HepG2 (cell line): ENCODE results near the gene DSCAML1. TPM values are rescaled to one million over a fixed set of nuclear protein-coding genes. Genes with fewer than 3 reads are reported as not detected.

Experiments
- GZF1 ChIP-seq: sonication (generic); formaldehyde crosslinking; IDR thresholded peaks from 2 replicates; pipeline ENCODE4 v1.5.1; 2020; ENCODE audit warnings: mild to moderate bottlenecking, missing genetic modification reagents
- PLRG1 ChIP-seq: fragments of 450-650 bp; conservative IDR thresholded peaks from 2 replicates; pipeline ENCODE4 v1.6.1; 2016
- RARG ChIP-seq: sonication (generic); formaldehyde crosslinking; IDR thresholded peaks from 2 replicates; pipeline ENCODE4 v1.4.0; 2020; ENCODE audit warnings: low read depth, mild to moderate bottlenecking, missing genetic modification reagents
- SMAD9 ChIP-seq: sonication (generic); formaldehyde crosslinking; IDR thresholded peaks from 2 replicates; pipeline ENCODE4 v1.5.1; 2020; ENCODE audit warnings: mild to moderate bottlenecking, missing genetic modification reagents
- SNRNP70 ChIP-seq: fragments of 200-400 bp; formaldehyde crosslinking; IDR thresholded peaks from 2 replicates; pipeline ENCODE4 v1.6.1; 2017; ENCODE audit warnings: mild to moderate bottlenecking, low read depth, low read length, moderate library complexity
- TBX3 ChIP-seq: fragments of 450-650 bp; IDR thresholded peaks from 2 replicates; pipeline ENCODE4 v1.6.1; 2017; ENCODE audit warnings: antibody characterized with exemption, mild to moderate bottlenecking, inconsistent platforms, borderline replicate concordance
- ZKSCAN5 ChIP-seq: sonication (generic); formaldehyde crosslinking; IDR thresholded peaks from 2 replicates; pipeline ENCODE4 v1.5.1; 2020; ENCODE audit warnings: mild to moderate bottlenecking, missing genetic modification reagents
- ZNF484 ChIP-seq: sonication (generic); formaldehyde crosslinking; IDR thresholded peaks from 2 replicates; pipeline ENCODE4 v1.5.1; 2020; ENCODE audit warnings: mild to moderate bottlenecking, low read depth, missing genetic modification reagents, borderline replicate concordance
- ZNF569 ChIP-seq: sonication (generic); formaldehyde crosslinking; IDR thresholded peaks from 2 replicates; pipeline ENCODE4 v1.5.0; 2020; ENCODE audit warnings: mild to moderate bottlenecking, missing genetic modification reagents, moderate library complexity, borderline replicate concordance
- ZNF614 ChIP-seq: IDR thresholded peaks from 2 replicates; pipeline ENCODE4 v1.6.1; 2018; ENCODE audit warnings: missing biosample characterization, missing genetic modification reagents, inconsistent platforms, borderline replicate concordance
- ZNF616 ChIP-seq: sonication (generic); formaldehyde crosslinking; IDR thresholded peaks from 2 replicates; pipeline ENCODE4 v1.5.0; 2020; ENCODE audit warnings: low read depth, mild to moderate bottlenecking, missing genetic modification reagents
- polyA plus RNA-seq, 8 experiments: library from polyadenylated mRNA; depleted of rRNA in 3 of 8; stranded (reverse) in 7 of 8; unstranded in 1 of 8; fragments of >200 nt; fragmentation: Illumina TruSeq in 4 of 8; extraction: Trizol in 4 of 8; gene quantifications; 2 replicates each; pipeline versions ENCODE4 v1.2.1 to v1.2.3, GENCODE V29; 2011 to 2016; ENCODE audit warnings: low read depth in 4 of 8, missing spikeins in 1 of 8, mixed read lengths in 1 of 8; ENCODE audit not compliant: insufficient read depth in 1 of 8
- total RNA-seq, 5 experiments: library from RNA; depleted of rRNA; stranded (reverse); fragments of >200 nt; fragmentation: Illumina TruSeq; extraction: Trizol; gene quantifications; 2 replicates each; pipeline ENCODE4 v1.2.3, GENCODE V29; 2016; ENCODE audit warnings: low read depth in 1 of 5
- TF ChIP-seq, protein P1 (sequence below): sonication (generic); formaldehyde crosslinking; IDR thresholded peaks from 2 replicates; pipeline ENCODE4 v1.4.0; 2020; ENCODE audit warnings: missing genetic modification reagents
- TF ChIP-seq, protein P2 (sequence below): sonication (generic); formaldehyde crosslinking; IDR thresholded peaks from 2 replicates; pipeline ENCODE4 v1.4.0; 2020; ENCODE audit warnings: missing genetic modification reagents

DSCAML1 gene
- total and polyA plus RNA-seq, 2 of the 13 experiments (the other 11 are each of a cell fraction or from before 2014, with no cell fraction given), result 0.29 to 0.40 TPM

DNA sequence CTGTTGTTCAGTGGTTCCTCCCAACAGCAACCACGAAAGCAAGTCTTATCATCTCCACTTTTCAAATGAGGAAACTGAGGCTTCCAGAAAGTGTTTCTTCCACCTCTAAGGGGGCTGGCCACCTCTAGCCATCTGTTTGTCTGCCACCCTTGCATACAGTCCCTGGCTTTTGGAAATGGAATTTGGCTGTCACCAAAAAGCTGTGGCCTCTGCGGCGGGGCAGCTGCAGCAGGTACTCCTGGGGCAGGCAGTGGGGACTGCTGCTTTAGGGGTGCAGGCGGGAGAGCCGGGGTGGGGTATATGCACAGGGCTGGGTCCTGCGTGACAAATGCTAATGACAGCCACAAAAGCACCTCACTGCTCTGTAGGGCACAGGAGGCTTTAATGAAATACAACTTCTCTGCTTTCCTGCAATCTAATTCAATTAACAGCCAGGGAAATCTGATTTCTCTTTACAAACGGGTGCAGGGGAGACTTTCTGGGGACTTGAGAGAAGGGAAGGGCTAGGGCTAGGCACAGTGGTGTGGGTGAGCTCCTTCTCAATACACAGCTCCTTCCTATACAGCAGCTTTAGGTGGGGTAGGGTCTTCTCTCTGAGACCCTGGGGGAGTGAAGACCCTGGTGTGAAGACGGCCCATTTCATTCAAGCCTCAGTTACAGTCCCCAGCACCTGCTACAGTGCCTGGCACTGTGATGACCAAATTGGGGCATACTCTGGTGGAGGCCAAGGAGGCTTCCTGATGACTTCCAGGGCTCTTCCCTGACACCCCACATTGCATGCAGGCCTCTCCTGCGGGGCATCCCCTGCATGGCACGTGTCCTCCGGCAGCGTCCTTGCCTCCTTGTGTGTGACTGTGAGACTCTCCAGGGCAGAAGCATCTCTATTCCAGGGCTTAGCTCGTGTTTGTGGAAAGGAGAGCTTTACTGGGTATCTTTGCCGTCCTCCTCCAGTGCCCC, 307.7 kb downstream of the DSCAML1 start (continued):
- TF ChIP-seq, protein P1, sequence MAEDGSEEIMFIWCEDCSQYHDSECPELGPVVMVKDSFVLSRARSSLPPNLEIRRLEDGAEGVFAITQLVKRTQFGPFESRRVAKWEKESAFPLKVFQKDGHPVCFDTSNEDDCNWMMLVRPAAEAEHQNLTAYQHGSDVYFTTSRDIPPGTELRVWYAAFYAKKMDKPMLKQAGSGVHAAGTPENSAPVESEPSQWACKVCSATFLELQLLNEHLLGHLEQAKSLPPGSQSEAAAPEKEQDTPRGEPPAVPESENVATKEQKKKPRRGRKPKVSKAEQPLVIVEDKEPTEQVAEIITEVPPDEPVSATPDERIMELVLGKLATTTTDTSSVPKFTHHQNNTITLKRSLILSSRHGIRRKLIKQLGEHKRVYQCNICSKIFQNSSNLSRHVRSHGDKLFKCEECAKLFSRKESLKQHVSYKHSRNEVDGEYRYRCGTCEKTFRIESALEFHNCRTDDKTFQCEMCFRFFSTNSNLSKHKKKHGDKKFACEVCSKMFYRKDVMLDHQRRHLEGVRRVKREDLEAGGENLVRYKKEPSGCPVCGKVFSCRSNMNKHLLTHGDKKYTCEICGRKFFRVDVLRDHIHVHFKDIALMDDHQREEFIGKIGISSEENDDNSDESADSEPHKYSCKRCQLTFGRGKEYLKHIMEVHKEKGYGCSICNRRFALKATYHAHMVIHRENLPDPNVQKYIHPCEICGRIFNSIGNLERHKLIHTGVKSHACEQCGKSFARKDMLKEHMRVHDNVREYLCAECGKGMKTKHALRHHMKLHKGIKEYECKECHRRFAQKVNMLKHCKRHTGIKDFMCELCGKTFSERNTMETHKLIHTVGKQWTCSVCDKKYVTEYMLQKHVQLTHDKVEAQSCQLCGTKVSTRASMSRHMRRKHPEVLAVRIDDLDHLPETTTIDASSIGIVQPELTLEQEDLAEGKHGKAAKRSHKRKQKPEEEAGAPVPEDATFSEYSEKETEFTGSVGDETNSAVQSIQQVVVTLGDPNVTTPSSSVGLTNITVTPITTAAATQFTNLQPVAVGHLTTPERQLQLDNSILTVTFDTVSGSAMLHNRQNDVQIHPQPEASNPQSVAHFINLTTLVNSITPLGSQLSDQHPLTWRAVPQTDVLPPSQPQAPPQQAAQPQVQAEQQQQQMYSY (CRISPR knock-in tag), result no peak
- TF ChIP-seq GZF1 (CRISPR knock-in tag), result no peak
- no peak for TF ChIP-seq RARG (CRISPR knock-in tag)
- TF ChIP-seq SMAD9 (CRISPR knock-in tag), result no peak
- TF ChIP-seq SNRNP70, result no peak
- TF ChIP-seq TBX3, result no peak
- TF ChIP-seq PLRG1, result no peak
- TF ChIP-seq, protein P2, sequence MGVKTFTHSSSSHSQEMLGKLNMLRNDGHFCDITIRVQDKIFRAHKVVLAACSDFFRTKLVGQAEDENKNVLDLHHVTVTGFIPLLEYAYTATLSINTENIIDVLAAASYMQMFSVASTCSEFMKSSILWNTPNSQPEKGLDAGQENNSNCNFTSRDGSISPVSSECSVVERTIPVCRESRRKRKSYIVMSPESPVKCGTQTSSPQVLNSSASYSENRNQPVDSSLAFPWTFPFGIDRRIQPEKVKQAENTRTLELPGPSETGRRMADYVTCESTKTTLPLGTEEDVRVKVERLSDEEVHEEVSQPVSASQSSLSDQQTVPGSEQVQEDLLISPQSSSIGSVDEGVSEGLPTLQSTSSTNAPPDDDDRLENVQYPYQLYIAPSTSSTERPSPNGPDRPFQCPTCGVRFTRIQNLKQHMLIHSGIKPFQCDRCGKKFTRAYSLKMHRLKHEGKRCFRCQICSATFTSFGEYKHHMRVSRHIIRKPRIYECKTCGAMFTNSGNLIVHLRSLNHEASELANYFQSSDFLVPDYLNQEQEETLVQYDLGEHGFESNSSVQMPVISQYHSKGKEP, result no peak
- no peak for TF ChIP-seq ZNF484
- TF ChIP-seq ZNF616 (CRISPR knock-in tag), result no peak
- no peak for TF ChIP-seq ZNF569 (CRISPR knock-in tag)
- TF ChIP-seq ZNF614 (CRISPR knock-in tag), result no peak
- no peak for TF ChIP-seq ZKSCAN5 (CRISPR knock-in tag)
